HG03095 (cell line): ENCODE results near the gene TRAP1.

Source experiments
- ATAC-seq: cut with Tn5 transposase; IDR thresholded peaks from one replicate; pipeline ENCODE4 v1.9.1; 2021; ENCODE audit warnings: moderate library complexity; ENCODE audit not compliant: unreplicated experiment

TRAP1 gene

GRCh38 chr16:3717235-3718018 lies at the start of gene TRAP1:
TSS of gene TRAP1 (minus strand) at chr16:3717524. CDS start at chr16:3717508, 16 bp downstream.
- peak; percentile 81 for ATAC-seq

- no peak for ATAC-seq
These were observed 48.9 kb upstream of the TRAP1 start for GRCh38 chr16:3766177-3766576.

GRCh38 chr16:3764409-3764808 lies 47.1 kb upstream of the TRAP1 start:
- no peak for ATAC-seq

GRCh38 chr16:3762107-3762750 lies 44.9 kb upstream of the TRAP1 start:
- no peak for ATAC-seq

- ATAC-seq = no peak
These were observed 44.2 kb upstream of the TRAP1 start for GRCh38 chr16:3761375-3762106.

- no peak for ATAC-seq
These were observed 43.2 kb upstream of the TRAP1 start for GRCh38 chr16:3760518-3760917.

- no peak for ATAC-seq
These were observed 42.4 kb upstream of the TRAP1 start for GRCh38 chr16:3759736-3760135.

- ATAC-seq = no peak
These were observed 38.8 kb upstream of the TRAP1 start for GRCh38 chr16:3756113-3756512.

- no peak for ATAC-seq
These were observed 37.9 kb upstream of the TRAP1 start for GRCh38 chr16:3755249-3755648.

- no peak for ATAC-seq
These were observed 37.4 kb upstream of the TRAP1 start for GRCh38 chr16:3754772-3755171.

GRCh38 chr16:3754081-3754703 lies 36.9 kb upstream of the TRAP1 start:
- no peak for ATAC-seq

GRCh38 chr16:3752984-3753383 lies 35.7 kb upstream of the TRAP1 start:
- no peak for ATAC-seq

GRCh38 chr16:3751878-3752277 lies 34.6 kb upstream of the TRAP1 start:
- no peak for ATAC-seq

- no peak for ATAC-seq
These were observed 31.0 kb upstream of the TRAP1 start for GRCh38 chr16:3748307-3748706.

GRCh38 chr16:3745751-3746355 lies 28.5 kb upstream of the TRAP1 start:
- ATAC-seq = no peak

GRCh38 chr16:3744018-3744417 lies 26.7 kb upstream of the TRAP1 start:
- ATAC-seq = no peak

- no peak for ATAC-seq
These were observed 23.6 kb upstream of the TRAP1 start for GRCh38 chr16:3740934-3741333.

- no peak for ATAC-seq
These were observed 22.9 kb upstream of the TRAP1 start for GRCh38 chr16:3740186-3740585.

- no peak for ATAC-seq
These were observed 22.3 kb upstream of the TRAP1 start for GRCh38 chr16:3739636-3740035.

- ATAC-seq = no peak
These were observed 21.2 kb upstream of the TRAP1 start for GRCh38 chr16:3738541-3738940.

GRCh38 chr16:3738128-3738527 lies 20.8 kb upstream of the TRAP1 start:
- no peak for ATAC-seq
